ENCODE results near the gene PNMA6F.
"Not testable (repeated sequence)": the region's sequence is repeated elsewhere in the genome, so short reads cannot be mapped to it uniquely, and the experiment has no call there.

PNMA6F gene

GRCh38 chrX:153301746-153302145 lies 19.8 kb downstream of the PNMA6F start:
- DNase-seq = no peak

DNA sequence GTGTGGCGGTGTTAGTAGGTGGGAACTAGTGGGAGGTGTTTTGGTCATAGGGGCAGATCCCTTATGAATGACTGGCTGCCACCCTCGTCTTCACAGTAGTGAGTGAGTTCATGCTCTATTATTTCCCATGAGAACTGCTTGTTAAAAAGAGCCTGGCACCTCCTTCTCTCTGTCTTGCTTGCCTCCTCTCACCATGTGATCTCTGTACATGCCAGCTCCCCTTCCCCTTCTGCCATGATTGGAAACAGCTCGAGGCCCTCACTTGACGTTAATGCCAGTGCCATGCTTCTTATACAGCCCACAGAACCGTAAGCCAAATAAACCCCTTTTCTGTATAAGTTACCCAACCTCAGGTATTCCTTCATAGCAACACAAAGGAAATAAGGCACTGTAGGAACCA lies 21.7 kb downstream of the PNMA6F start:
- DNase-seq = no peak

DNA sequence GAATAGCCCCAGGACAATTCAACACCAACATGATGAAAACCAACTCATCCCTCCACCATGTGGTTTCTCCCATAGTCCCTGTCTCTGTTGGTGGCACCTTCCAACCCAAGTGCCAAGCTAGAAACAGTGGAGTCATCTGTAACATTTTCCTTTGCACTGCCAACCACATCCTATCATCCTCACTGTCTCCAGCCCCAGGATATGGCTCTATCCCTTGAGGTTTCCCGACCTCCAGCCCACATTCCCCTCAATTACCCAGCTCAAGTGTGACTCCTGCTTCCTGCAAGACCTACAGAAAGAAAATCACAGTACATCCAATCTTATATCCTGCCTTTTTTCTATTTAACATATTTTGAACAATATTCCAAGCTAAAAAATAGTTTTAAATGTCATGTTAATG lies 24.2 kb downstream of the PNMA6F start:
- no peak for DNase-seq

DNA sequence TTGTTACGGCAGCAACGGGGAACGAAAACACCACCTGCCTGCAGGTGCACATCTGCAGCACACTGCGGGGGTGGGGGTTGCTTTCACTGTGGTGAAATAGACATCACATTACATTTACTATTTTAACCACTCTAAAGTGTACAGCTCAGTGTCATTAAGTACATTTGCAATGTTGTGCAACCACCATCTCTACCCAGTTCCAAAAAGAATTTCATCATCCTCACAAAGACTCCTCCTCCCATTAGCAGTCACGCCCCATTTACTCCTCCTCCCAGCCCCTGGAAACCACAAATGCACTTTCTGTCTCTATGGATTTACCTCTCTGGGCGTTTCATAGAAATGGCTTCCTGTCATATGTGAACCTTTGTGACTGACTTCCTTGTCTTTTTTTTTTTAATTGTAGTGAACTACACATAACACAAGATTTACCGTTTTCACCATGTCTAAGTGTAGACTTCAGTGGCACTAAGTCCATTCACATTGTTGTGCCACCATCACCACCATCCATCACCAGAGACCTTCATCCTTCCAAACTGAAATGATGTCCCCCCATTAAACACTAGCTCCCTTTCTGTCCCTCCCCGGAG lies 28.0 kb downstream of the PNMA6F start:
- DNase-seq = not testable (repeated sequence)

- not testable (repeated sequence) for DNase-seq
Observed at GRCh38 chrX:153288807-153289206, 32.8 kb downstream of the PNMA6F start.

DNA sequence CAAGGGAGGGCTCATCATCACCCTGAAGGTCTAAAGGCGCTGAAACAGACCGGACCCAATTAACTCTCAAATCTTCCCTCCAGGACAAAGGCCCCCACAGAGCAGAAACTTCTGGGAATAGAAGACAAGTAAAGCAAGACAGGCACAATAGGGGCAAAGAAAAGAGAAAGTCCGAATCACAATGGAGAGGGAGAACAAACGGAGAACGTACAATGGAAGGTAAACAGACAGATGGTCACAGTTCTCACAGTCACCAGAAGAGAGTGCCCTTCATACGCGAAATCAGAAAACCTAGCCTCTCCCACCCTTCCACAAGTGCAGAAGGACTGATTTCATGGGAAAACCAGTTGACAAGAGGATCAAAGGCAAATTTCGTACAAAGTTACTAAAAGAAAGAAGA lies 35.9 kb downstream of the PNMA6F start:
- not testable (repeated sequence) for DNase-seq

DNA sequence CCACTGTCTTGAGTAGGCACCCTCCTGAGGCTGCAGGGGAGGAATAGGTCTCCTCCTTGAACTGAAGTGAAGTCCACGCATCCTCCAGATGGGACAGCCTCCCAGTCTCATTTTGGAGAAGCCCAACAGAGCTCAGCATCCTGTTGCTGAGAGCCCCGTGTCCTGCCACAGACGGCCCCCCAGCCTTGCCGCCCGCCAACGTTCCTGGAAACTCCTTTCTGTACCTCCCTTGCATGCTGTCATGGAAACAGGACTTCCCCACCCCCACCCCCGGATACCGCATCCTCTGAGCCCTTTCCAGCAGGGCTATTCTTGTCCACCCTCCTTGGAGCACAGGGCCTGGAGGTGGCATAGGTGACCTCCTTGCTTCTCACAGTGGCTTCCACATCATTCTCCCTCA lies 37.6 kb downstream of the PNMA6F start:
- DNase-seq = not testable (repeated sequence)

- DNase-seq = not testable (repeated sequence)
Observed at GRCh38 chrX:153281784-153282183, 39.8 kb downstream of the PNMA6F start.

- not testable (repeated sequence) for DNase-seq
Observed at GRCh38 chrX:153279304-153279703, 42.3 kb downstream of the PNMA6F start.

DNA sequence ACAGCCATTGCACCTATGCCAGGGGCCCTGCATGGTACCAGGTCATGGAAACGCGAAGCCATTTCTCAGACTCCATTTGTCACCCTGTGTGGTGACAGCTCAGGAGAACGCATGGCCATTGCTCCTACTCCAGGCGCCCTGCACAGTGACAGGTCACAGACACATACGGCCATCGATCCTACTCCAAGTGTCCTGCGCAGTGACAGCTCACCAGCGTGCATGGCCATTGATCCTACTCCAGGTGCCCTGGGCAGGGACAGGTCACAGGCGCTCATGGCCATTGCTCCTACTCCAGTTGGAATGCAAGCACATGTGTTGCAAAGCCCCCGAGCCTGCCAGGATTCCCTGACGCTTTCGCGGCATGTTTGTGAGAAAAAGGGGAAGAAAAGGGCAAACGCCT lies 45.5 kb downstream of the PNMA6F start:
- DNase-seq = not testable (repeated sequence)

GRCh38 chrX:153275418-153275817 lies 46.1 kb downstream of the PNMA6F start:
- not testable (repeated sequence) for DNase-seq

- DNase-seq = not testable (repeated sequence)
Observed at GRCh38 chrX:153272584-153272983, 49.0 kb downstream of the PNMA6F start.

DNA sequence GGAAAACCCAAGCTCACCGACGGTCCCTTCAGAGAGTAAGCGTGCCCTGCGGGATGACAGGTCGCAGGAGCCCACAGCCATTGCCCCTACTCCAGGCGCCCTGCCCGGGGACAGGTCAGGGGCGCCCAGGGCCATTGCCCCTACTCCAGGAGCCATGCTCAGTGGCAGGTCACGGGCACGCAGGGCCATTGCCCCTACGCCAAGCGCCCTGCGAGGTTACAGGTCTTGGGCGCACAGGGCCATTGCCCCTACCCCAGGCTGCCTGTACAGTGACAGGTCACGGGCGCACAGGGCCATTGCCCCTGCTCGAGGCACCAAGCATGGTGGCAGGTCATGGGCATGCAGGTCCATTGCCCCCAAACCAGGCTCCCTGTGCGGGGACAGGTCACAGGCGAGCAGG lies 49.5 kb downstream of the PNMA6F start:
- DNase-seq = not testable (repeated sequence)

Data from DMS79 (cell line).